Suppressor macrophage (primary cell): ENCODE results near the gene RPS8.
"Not testable (repeated sequence)": the region's sequence is repeated elsewhere in the genome, so short reads cannot be mapped to it uniquely, and the experiment has no call there.

Experiments used
- DNase-seq, 4 experiments: peaks; one replicate each; pipeline ENCODE4 v3.0.0-alpha.2; 2020 to 2022

Gene RPS8

GRCh38 chr1:44803312-44804095 lies 28.2 kb downstream of the RPS8 start:
- DNase-seq, result peak in 1 of 4 experiments; percentile 18

GRCh38 chr1:44805311-44806024 lies 30.1 kb downstream of the RPS8 start:
- DNase-seq, result no peak

- no peak for DNase-seq
Observed at GRCh38 chr1:44806025-44806703, 30.8 kb downstream of the RPS8 start.

GRCh38 chr1:44806704-44807363 lies 31.5 kb downstream of the RPS8 start, which contains the start of gene DYNLT4:
Gene DYNLT4, minus strand, starts transcription at chr1:44807351. Its CDS starts 683 bp downstream, at chr1:44806668.
- no peak for DNase-seq

- DNase-seq, result peak; percentile 98 to 99 (median 99)
Observed at GRCh38 chr1:44807364-44808062, 32.2 kb downstream of the RPS8 start.

GRCh38 chr1:44808063-44808937 lies 33.0 kb downstream of the RPS8 start, which contains the start of gene BTBD19:
Gene BTBD19, plus strand, starts transcription at chr1:44808523. Its CDS starts 298 bp downstream, at chr1:44808821.
- DNase-seq, result peak in 2 of 4 experiments; percentile 83 to 86

GRCh38 chr1:44808938-44809917 lies 33.9 kb downstream of the RPS8 start:
- peak; percentile 89 to 95 (median 92) for DNase-seq

GRCh38 chr1:44810101-44810761 lies 34.9 kb downstream of the RPS8 start:
- DNase-seq, result peak; percentile 65 to 85 (median 76)

GRCh38 chr1:44810762-44811105 lies 35.4 kb downstream of the RPS8 start:
- DNase-seq, result not testable (repeated sequence)

GRCh38 chr1:44811234-44811633 lies 35.9 kb downstream of the RPS8 start:
- DNase-seq, result peak in 1 of 4 experiments; percentile 13

GRCh38 chr1:44812822-44813543 lies 37.6 kb downstream of the RPS8 start:
- peak in 2 of 4 experiments; percentile 2 to 30 for DNase-seq

- not testable (repeated sequence) for DNase-seq
Observed at GRCh38 chr1:44815926-44816325, 40.6 kb downstream of the RPS8 start.

- no peak for DNase-seq
Observed at GRCh38 chr1:44817307-44817706, 42.0 kb downstream of the RPS8 start.

GRCh38 chr1:44817771-44818495 lies 42.6 kb downstream of the RPS8 start:
- DNase-seq, result no peak

- DNase-seq, result no peak
Observed at GRCh38 chr1:44819196-44819607, 43.9 kb downstream of the RPS8 start.

- peak; percentile 86 to 95 (median 90) for DNase-seq
Observed at GRCh38 chr1:44819608-44820327, 44.4 kb downstream of the RPS8 start.
